Fibroblast of pulmonary artery (primary cell): ENCODE data around the gene PNPO.

ENCODE experiments used
- DNase-seq: peaks from one replicate; pipeline ENCODE4 v3.0.0-alpha.2; 2010; ENCODE audit warnings: low read depth
- H3K4me3 ChIP-seq: replicated peaks from 2 replicates; pipeline ENCODE4 v1.5.1; 2011; ENCODE audit warnings: low read depth, mild to moderate bottlenecking, control low read depth, low read length, moderate library complexity
- CTCF ChIP-seq: IDR thresholded peaks from 2 replicates; pipeline ENCODE4 v1.5.1; 2011; ENCODE audit warnings: mild to moderate bottlenecking, control low read depth, low read length, inconsistent platforms; ENCODE audit errors: missing control alignments

Gene PNPO

GRCh38 chr17:47907932-47908562 lies 33.3 kb upstream of the PNPO start:
- no peak for DNase-seq

GRCh38 chr17:47913050-47913449 lies 28.3 kb upstream of the PNPO start:
- H3K4me3 ChIP-seq: no peak overlapping the region
- no peak for TF ChIP-seq CTCF
- DNase-seq: no peak

More at GRCh38 chr17:47907932-47908562, 33.3 kb upstream of the PNPO start:
- no peak for TF ChIP-seq CTCF
- no peak overlapping the region for H3K4me3 ChIP-seq

GRCh38 chr17:47914306-47914948 lies 26.9 kb upstream of the PNPO start:
- no peak overlapping the region for H3K4me3 ChIP-seq
- TF ChIP-seq CTCF: no peak
- no peak for DNase-seq

GRCh38 chr17:47915776-47916398 lies 25.5 kb upstream of the PNPO start:
- H3K4me3 ChIP-seq: no peak overlapping the region
- TF ChIP-seq CTCF: no peak
- no peak for DNase-seq

GRCh38 chr17:47916489-47917208 lies 24.7 kb upstream of the PNPO start:
- TF ChIP-seq CTCF: no peak
- H3K4me3 ChIP-seq: no peak overlapping the region
- no peak for DNase-seq

- no peak for TF ChIP-seq CTCF
These were observed 23.8 kb upstream of the PNPO start for GRCh38 chr17:47917581-47917980.

More at GRCh38 chr17:47917581-47917980, 23.8 kb upstream of the PNPO start:
- no peak for DNase-seq
- no peak overlapping the region for H3K4me3 ChIP-seq
